LNCAP (cell line): ENCODE data around the gene PPP1R1C.

Experiments
- CTCF ChIP-seq: fragments of 450-650 bp; IDR thresholded peaks from 2 replicates; pipeline ENCODE4 v1.5.1; 2017; ENCODE audit warnings: mild to moderate bottlenecking

PPP1R1C gene

DNA sequence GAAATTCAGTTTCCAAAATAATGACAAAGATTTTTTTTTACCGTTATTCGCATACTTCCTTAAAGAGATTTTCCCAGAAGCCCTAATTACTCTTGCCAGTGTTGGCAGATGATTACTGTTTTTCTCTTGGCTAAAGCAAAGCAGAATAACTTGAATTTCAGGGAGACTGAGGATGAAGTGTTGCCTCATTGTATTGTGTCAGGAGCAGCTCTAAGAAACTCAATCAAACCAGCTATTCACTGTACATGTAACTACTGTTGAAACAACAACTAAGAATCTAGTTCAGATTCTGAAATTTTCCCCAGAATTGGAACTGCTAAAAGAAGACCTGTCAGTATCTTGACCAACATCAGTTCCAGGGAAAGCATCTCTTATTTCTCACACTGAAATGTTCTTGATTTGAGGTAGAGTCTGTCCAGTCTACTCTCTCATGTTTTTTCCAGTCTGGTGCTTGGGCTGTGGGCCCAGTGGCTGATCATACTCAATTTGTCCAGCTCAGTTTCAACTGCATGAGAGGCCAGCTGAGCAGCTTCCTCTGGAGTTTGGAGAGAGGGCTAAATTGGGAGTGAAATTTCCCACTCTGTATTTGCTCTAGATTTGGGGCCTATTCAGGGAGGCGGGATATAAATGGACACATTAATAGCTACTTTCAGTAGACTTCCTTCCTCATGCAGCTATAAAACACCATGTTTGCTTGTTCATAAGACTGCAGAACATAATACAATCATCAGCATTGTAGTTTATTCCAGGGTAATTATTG is 78.5 kb downstream of the PPP1R1C start:
- TF ChIP-seq CTCF, result no peak

DNA sequence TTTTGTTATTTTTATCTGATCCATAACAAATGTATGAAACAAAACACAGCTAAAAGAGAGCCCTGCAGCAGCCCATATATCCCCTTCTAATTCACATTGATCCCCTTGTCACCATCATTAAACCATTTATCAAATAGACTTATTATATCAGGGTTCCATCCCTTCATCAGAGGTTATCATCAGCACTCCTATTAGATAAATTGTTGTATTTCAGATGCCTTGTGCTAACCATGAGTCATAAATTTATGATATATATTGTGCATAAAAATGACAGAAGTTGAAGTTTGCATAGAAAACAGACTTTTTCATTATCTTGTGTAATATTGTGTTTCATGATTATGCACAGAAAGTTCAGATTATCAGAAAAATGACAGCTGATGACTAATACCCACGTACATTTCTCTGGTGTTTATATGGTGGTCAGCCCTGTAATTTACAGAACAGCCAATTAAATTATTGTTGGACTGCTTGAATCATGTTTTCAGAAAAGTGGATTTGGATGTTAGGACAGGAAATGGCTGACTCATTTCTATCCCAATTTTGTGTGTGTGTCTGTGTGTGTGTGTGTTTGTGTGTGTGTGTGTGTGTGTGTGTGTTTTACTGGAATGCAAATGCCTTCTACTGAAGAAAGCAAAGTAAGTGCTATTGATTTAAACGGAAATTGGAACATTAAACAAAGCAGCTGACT is 80.9 kb downstream of the PPP1R1C start:
- no peak for TF ChIP-seq CTCF

DNA sequence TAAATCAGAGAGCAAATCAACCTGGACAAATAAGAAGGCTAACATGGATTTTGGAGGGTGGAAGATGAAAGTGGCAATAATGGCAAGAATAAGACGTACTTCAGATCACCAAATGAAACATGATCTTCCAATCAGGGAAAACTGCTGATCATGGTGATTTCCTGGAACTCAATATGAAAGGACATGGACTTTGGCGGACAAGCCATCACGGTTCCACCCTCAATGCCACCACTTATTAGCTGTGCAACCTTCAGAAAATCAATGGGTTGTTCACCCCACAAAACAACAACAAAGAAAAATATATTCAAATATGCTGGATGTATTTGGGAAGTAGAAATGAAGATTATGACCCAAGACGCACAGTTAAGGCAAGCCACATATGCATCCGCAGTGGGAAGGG is 81.7 kb downstream of the PPP1R1C start:
- TF ChIP-seq CTCF, result no peak

DNA sequence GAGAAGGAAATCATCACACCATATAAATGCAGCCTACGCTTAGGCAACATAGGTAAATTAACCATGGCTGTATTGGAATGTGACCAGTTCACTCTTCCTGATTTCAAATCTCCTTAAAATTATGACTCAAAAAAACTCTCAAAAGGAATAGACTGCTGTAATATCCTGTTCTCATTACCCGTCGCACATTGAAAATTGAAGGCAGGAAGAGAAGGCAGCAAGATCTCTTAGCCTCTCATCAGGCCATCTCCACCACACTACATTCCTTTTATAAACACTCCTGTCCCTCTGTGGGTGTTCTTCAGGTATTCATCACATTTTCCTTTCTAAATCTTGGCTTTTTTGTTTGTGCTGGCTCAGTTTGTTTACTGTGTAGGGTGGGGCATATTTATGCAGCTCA is 83.2 kb downstream of the PPP1R1C start:
- TF ChIP-seq CTCF, result no peak

GRCh38 chr2:182069416-182069815 is 83.8 kb downstream of the PPP1R1C start:
- TF ChIP-seq CTCF, result no peak

- no peak for TF ChIP-seq CTCF
These were observed 84.3 kb downstream of the PPP1R1C start for GRCh38 chr2:182069908-182070307.

- TF ChIP-seq CTCF, result no peak
These were observed 85.1 kb downstream of the PPP1R1C start for GRCh38 chr2:182070736-182071135.
